GM19324 (cell line): Measurements from ENCODE around the gene ACSS2.
"Not testable (repeated sequence)": the region's sequence is repeated elsewhere in the genome, so short reads cannot be mapped to it uniquely, and the experiment has no call there.

ENCODE experiments used
- ATAC-seq: cut with Tn5 transposase; IDR thresholded peaks from one replicate; pipeline ENCODE4 v1.9.1; 2021; ENCODE audit warnings: mild to moderate bottlenecking, moderate library complexity; ENCODE audit not compliant: unreplicated experiment, low FRiP score

ACSS2 gene

DNA sequence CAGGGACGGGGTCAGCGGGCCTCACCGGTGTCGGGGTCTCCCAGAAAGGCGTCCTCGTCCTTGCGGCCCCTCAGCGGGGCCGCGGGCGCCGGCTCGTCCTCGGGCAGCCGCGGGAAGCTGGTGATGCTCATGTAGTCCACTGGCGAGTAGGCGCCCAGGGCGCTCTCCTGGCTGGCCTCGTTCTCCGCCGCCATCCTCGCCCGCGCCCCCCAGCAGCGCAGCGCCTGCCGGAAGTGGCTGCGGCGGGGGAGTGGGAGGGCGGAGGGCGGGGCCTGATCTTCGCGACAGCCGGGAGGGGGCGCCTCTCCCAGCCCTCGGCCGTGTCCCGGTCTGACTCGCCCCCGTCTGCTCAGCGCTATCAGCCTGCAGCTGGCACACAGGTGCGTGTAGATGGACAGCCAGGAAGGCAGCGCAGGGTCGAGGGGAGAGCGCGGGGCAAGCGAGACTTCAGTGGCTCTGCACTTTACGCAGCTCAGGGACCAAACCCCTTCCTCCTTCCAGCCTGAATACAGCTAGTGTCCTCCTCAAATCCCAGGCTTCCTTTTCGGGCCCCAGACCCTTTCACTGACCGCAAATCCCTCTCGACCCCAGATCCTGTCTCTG is 3.7 kb upstream of the ACSS2 start, which contains the start of gene GGT7:
Gene GGT7 (minus strand): TSS at position 235 of the 603 bp plus-strand sequence. CDS start 41 bp downstream, at position 194.
- peak; percentile 50 for ATAC-seq

GRCh38 chr20:34873583-34874093 is 2.8 kb upstream of the ACSS2 start:
- ATAC-seq, result no peak

DNA sequence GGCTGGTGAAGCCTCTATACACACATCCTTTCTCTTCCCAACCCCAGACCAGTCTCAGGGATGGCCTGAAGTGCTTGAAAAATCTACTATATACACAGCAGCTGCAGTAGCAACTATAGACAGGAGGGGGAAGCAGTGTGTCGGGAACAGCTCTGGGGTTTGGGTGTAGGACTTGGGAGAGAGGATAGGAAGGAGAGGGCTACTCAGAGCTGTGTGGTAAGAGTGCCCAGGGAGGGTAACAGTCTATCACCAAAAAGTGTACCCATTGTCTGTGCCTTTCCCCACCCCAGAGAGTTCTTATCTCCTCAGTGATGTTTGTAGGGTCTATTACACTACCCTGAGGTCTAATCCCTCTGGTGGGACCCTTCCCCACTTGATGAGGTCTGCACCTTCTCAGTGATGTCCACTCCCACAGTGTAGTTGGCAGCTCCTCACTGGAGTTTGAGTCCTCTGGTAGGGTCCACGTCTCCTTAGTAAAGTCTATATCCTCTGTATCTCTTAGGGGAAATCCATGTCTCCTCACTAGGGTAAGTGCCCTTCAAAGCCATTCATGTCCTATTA is 2.2 kb upstream of the ACSS2 start:
- no peak for ATAC-seq

DNA sequence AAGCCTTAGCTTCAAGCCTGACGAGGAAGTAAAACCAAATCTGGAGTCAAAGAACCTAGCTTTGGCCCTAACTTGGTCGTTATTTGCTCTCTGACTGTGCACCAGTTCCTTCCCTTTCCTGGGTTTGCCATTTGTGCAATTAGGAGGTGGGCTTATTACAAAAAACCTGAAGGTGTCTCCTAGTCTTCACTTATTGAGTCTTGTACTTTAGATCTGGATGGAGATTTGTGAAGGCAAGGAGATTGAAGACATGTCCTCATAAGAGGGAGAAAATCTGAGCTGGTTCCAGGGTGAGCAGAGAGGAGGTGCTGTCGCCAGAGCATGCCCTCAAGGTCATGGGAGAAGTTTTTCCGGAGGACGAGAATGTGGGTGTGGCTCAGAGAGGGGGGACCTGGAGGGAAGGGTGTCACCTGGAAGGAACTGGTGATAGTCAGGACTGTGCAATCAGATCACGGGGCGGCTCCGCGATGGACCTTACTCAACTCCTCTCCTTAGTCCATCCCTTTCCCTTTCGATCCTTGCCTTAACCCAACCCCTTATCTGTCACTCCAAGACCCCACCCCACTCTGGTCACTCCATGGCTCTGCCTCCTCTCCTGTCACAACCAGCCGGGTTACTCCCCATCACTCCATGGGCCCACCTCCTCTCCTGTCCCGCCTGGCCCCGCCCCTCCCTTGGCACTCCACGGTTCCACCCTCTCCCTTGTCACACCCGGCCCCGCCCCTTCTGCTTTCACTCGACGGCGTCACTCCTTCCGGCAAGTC is 588 bp upstream of the ACSS2 start:
- ATAC-seq, result peak; percentile 57

DNA sequence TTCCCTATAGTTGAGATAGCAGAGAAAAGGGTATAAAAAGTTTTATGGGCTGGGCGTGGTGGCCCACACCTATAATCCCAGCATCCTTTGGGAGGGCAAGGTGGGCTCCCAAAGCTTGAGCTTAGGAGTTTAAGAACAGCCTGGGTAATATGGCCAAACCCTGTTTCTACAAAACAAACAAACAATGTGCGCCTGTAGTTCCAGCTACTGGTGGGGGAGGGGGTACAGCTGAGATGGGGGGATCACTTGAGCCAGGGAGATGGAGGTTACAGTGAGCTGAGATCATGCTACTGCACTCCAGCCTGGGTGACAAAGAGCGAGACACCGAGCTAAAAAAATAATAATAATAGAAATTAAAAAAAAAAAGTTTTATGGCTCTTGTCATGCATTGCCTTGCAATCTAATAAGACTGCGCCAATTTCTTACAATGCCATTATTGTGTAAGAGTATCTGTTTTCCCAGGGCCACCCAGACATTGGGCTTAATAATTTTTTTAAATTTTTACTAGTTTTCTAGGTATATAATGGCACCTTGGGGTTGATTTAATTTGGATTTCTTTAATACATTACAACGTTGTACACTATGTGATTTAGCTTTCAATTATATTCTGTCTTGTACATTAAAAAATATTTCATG is 3.9 kb downstream of the ACSS2 start:
- ATAC-seq, result no peak

DNA sequence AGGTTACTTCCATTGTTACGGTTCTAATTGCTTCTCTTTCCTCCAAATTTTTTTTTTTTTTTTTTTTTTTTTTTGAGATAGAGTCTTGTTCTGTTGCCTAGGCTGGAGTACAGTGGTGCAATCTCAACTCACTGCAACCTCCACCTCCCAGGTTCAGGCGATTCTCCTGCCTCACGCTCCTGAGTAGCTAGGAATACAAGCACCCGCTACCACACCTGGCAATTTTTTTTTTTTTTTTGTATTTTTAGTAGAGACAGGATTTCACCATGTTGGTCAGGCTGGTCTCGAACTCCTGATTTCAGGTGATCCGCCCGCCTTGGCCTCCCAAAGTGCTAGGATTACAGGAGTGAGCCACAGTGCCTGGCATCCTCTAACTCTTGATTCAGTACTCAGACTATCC is 4.6 kb downstream of the ACSS2 start:
- ATAC-seq, result not testable (repeated sequence)

DNA sequence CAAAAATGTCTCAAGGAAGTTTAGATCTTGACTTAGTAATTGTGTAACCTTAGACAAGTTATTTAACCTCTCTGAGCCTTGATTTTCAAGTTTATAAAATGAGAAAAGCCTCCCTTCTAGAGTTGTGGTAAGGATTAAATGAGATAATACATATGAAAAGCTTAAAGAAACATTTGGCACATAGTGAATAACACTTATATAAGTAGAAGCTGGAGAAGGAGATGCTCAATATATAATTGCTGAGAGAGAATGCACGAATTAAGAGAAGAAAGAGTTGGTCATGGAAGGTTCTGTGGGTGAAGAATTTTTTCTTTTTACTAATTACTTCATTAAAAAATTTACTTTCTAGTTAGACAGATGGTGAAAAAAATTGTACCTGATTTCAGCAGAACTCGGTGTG is 5.3 kb downstream of the ACSS2 start:
- no peak for ATAC-seq

DNA sequence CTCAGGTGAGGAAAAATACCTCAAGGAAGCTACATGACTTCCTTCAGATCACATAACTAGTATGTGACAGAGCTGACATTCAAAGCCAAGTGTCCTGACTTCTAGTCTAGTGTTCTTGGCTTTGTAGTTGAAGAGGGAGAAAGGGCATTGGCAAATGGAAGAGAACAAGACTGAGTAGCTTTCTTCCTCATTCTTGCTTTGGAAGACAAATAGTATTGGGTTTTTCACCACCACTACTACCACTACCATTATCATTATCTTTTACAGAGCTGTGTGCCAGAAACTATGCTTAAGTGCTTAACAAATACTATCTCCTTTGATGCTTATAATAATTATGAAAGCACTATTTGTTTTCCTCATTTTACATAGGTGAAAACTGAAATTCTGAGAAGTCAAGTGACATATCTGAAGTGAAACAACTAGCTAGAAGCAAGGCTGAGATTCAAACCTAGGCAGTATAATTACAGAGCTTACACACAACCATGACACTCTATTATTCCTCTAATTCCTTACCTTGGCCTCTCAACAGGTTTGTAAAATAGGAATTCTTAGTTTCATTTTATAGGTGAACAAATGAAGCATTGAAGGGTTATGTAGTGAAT is 6.8 kb downstream of the ACSS2 start:
- ATAC-seq, result no peak

- no peak for ATAC-seq
These were observed 7.4 kb downstream of the ACSS2 start for GRCh38 chr20:34883809-34884208.

DNA sequence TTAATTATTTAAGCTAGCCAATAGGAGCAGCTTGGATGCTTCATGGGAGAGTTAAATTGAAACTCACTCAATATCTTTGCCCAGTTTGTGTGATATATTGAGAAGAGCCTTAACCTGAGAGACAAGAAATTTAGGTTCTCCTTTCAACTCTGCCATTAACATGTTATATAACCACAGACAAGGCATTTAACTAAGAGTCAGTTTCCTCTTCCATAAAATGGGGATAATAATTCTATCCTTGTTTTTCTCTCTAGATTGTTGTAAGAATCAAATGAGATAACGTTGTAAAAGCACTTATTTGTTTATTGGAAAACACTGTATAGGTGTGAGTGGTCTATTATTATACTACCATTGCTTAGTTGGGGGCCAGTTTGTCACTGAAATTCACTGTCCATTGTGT is 7.8 kb downstream of the ACSS2 start:
- no peak for ATAC-seq

- ATAC-seq, result no peak
These were observed 9.7 kb downstream of the ACSS2 start for GRCh38 chr20:34886122-34886521.

- peak; percentile 51 for ATAC-seq
These were observed 10.6 kb downstream of the ACSS2 start for GRCh38 chr20:34887023-34887422.

- ATAC-seq, result no peak
These were observed 12.1 kb downstream of the ACSS2 start for GRCh38 chr20:34888468-34888867.

GRCh38 chr20:34891166-34892062 is 15.0 kb downstream of the ACSS2 start:
- ATAC-seq, result no peak

DNA sequence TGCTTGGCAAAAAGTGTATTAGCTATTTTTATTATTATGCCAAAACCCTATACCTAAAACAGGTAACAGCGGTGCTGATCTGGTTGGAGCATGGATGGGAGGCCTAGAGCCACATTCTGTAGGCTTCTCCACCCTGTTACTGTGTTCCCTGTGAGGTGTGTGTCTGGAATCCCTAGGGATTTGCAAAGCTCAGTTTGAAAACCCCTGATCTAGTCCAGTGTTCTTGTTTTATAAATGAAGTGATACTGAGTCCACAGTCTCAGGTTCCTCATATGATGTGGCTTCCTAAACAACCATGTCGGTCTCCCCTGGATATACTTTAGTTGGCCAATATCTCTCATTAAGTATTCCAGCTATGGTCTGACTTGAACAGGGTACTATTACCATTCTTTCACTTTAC is 16.3 kb downstream of the ACSS2 start:
- no peak for ATAC-seq

- no peak for ATAC-seq
These were observed 18.3 kb downstream of the ACSS2 start for GRCh38 chr20:34894723-34895122.

- ATAC-seq, result no peak
These were observed 19.1 kb downstream of the ACSS2 start for GRCh38 chr20:34895465-34895864.

- ATAC-seq, result no peak
These were observed 19.7 kb downstream of the ACSS2 start for GRCh38 chr20:34896086-34896621.

GRCh38 chr20:34898129-34898528 is 21.7 kb downstream of the ACSS2 start:
- ATAC-seq, result not testable (repeated sequence)
